Tibial nerve (tissue), 4 donors: Measurements from ENCODE around the gene IQGAP2.

ENCODE experiments used
- CTCF ChIP-seq, 5 experiments: fragments of 200-600 bp in 3 of 5; fragments of 450-650 bp in 2 of 5; sonication (generic) in 3 of 5; IDR thresholded peaks; one replicate each; pipeline ENCODE4 v1.5.1; 2016 to 2019; ENCODE audit warnings: antibody characterized with exemption in 5 of 5, mild to moderate bottlenecking in 3 of 5, moderate library complexity in 2 of 5
- EP300 ChIP-seq, 2 donors: sonication (generic); formaldehyde crosslinking; IDR thresholded peaks; one replicate each; pipeline ENCODE4 v1.6.1; 2017; ENCODE audit warnings: antibody characterized with exemption in 2 of 2, mild to moderate bottlenecking in 1 of 2

DNA sequence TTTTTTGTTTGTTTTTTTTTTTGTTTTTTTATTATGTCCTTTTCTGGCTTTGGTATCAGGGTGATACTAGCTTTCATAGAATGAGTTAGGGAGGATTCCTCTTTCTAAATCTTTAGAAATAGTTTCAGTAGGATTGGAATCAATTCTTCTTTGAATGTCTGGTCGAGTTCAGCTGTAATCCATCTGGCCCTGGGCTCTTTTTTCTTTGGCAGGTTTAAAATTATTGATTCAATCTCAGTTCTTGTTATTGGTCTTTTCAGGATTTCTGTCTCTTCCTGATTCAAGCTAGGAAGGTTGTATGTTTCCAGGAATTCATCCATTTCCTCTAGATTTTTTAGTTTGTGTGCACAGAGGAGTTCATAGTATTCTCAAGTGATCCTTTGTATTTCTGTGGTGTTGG lies 34.9 kb downstream of the IQGAP2 start:
- TF ChIP-seq CTCF (IDR thresholded peaks at IDR 0.05) = no peak
- TF ChIP-seq EP300 (IDR thresholded peaks at IDR 0.05) = no peak
